ENCODE results near the gene CAB39. TPM values are rescaled to one million over a fixed set of nuclear protein-coding genes. Genes with fewer than 3 reads are reported as not detected.

The CAB39 gene
- total and polyA plus RNA-seq, 2 donors (not counting 3 experiments of a cell fraction or from before 2014, with no cell fraction given), result 25.7 to 53.7 TPM

GRCh38 chr2:230748087-230748486, 35.4 kb downstream of the CAB39 start:
- Histone ChIP-seq H3K9me3 (replicated peaks; ENCODE audit: control insufficient read depth, insufficient read depth, low read length) (no peaks in the 10 kb centered on the region), H3K4me2 (ENCODE audit: insufficient read depth, low read length) (no peak overlapping the region), H4K20me1 (replicated peaks; ENCODE audit: control insufficient read depth, extremely low read depth, insufficient read depth, low read length) (no peaks in the 10 kb centered on the region), H2AFZ (ENCODE audit: low read depth, low read length) (no peak overlapping the region), H3K9me1 (replicated peaks; ENCODE audit: control insufficient read depth, extremely low read depth, insufficient read depth, low read length) (no peaks in the 10 kb centered on the region), H3K27ac (ENCODE audit: insufficient read depth, low read depth, low read length) (no peak overlapping the region), H3K9ac (replicated peaks; ENCODE audit: extremely low read depth, insufficient read depth, low read length) (no peak overlapping the region), H3K4me3 (replicated peaks in 1 of 3; ENCODE audit: insufficient read depth in 1 of 3, low read depth in 1 of 3, low read length in 3 of 3) (no peak overlapping the region), H3K36me3 (ENCODE audit: control insufficient read depth in 2 of 2, extremely low read depth in 1 of 2, insufficient read depth in 2 of 2, low read length in 2 of 2) (peaks cover 0 to 3% of the 10 kb centered on the region in 2 experiments), H3K27me3 (ENCODE audit: control insufficient read depth in 2 of 2, insufficient read depth in 2 of 2, low read length in 2 of 2) (no peaks in the 10 kb centered on the region), H3K79me2 (ENCODE audit: control insufficient read depth, insufficient read depth, low read length) (peaks cover 83% of the 10 kb centered on the region), H3K4me1 (ENCODE audit: control insufficient read depth, extremely low read depth, insufficient read depth, low read length) (no peaks in the 10 kb centered on the region)
- BruUV-seq (replicated peaks), result no TSS peak
- POLR2A ChIA-PET, result no interaction called here
- DNase-seq (ENCODE audit: low read depth, low spot score) (no peak), FAIRE-seq (no peak)
- peak; percentile 15 for TF ChIP-seq GATA2 (IDR thresholded peaks at IDR 0.05; ENCODE audit: insufficient read depth, insufficient read length, low read depth, low read length)
- TF ChIP-seq CTCF (IDR thresholded peaks at IDR 0.05; ENCODE audit: extremely low read depth in 1 of 2, insufficient read depth in 1 of 2, low read depth in 1 of 2, low read length in 2 of 2), result no peak
- dilution Hi-C loops (cut with MboI; ENCODE audit: extremely low pct_ligation_motif_present, low sequenced_read_pairs) (no loop called here), intact Hi-C loops (cut with micrococcal nuclease) (no loop called here)
- CTCF ChIA-PET, result interaction anchor here (1.0 kb wide), 1 partner anchor 9 kb away, joined by 3 read pairs; no protein-coding TSS in a partner anchor

- POLR2A ChIA-PET, result interaction anchor here (0.6 kb wide), 1 partner anchor 7 kb away, joined by 3 read pairs; no protein-coding TSS in a partner anchor
Measured at GRCh38 chr2:230749111-230749510, 36.5 kb downstream of the CAB39 start.

More at GRCh38 chr2:230749111-230749510, 36.5 kb downstream of the CAB39 start:
- H3K27ac ChIP-seq (ENCODE audit: insufficient read depth, low read depth, low read length), result no peak overlapping the region
- no peaks in the 10 kb centered on the region for H3K9me3 ChIP-seq (replicated peaks; ENCODE audit: control insufficient read depth, insufficient read depth, low read length)
- dilution Hi-C loops (cut with MboI; ENCODE audit: extremely low pct_ligation_motif_present, low sequenced_read_pairs), result no loop called here
- H3K79me2 ChIP-seq (ENCODE audit: control insufficient read depth, insufficient read depth, low read length), result peaks cover 87% of the 10 kb centered on the region
- intact Hi-C loops (cut with micrococcal nuclease), result loop anchor here (1.0 kb wide), 1 partner anchor 8 kb away; no protein-coding TSS in a partner anchor
- H3K36me3 ChIP-seq (ENCODE audit: control insufficient read depth in 2 of 2, extremely low read depth in 1 of 2, insufficient read depth in 2 of 2, low read length in 2 of 2), result peaks cover 0 to 3% of the 10 kb centered on the region in 2 experiments
- TF ChIP-seq MAX (IDR thresholded peaks at IDR 0.05; ENCODE audit: insufficient read depth, insufficient read length), result no peak
- no peak for TF ChIP-seq CTCF (IDR thresholded peaks at IDR 0.05; ENCODE audit: extremely low read depth in 1 of 2, insufficient read depth in 1 of 2, low read depth in 1 of 2, low read length in 2 of 2)
- TF ChIP-seq POLR2AphosphoS5 (IDR thresholded peaks at IDR 0.05; ENCODE audit: insufficient read depth, low read depth, low read length), result no peak
- TF ChIP-seq GATA2 (IDR thresholded peaks at IDR 0.05; ENCODE audit: insufficient read depth, insufficient read length, low read depth, low read length), result no peak
- TF ChIP-seq FOS (IDR thresholded peaks at IDR 0.05; ENCODE audit: borderline replicate concordance, insufficient read depth, low read length), result no peak
- TF ChIP-seq MYC (IDR thresholded peaks at IDR 0.05; ENCODE audit: low read depth, low read length), result no peak
- TF ChIP-seq POLR2A (IDR thresholded peaks at IDR 0.05; ENCODE audit: low read depth, low read length), result no peak
- TF ChIP-seq JUN (IDR thresholded peaks at IDR 0.05; ENCODE audit: borderline replicate concordance, insufficient read depth, insufficient read length, low read depth), result no peak
- CTCF ChIA-PET, result no interaction called here
- DNase-seq (ENCODE audit: low read depth, low spot score), result no peak
- no peaks in the 10 kb centered on the region for H3K27me3 ChIP-seq (ENCODE audit: control insufficient read depth in 2 of 2, insufficient read depth in 2 of 2, low read length in 2 of 2)
- no peak overlapping the region for H3K4me3 ChIP-seq (replicated peaks in 1 of 3; ENCODE audit: insufficient read depth in 1 of 3, low read depth in 1 of 3, low read length in 3 of 3)
- no peaks in the 10 kb centered on the region for H3K4me1 ChIP-seq (ENCODE audit: control insufficient read depth, extremely low read depth, insufficient read depth, low read length)
- no peak overlapping the region for H3K4me2 ChIP-seq (ENCODE audit: insufficient read depth, low read length)
- FAIRE-seq, result no peak
- H3K9ac ChIP-seq (replicated peaks; ENCODE audit: extremely low read depth, insufficient read depth, low read length), result no peak overlapping the region
- H4K20me1 ChIP-seq (replicated peaks; ENCODE audit: control insufficient read depth, extremely low read depth, insufficient read depth, low read length), result no peaks in the 10 kb centered on the region
- H3K9me1 ChIP-seq (replicated peaks; ENCODE audit: control insufficient read depth, extremely low read depth, insufficient read depth, low read length), result no peaks in the 10 kb centered on the region
- no TSS peak for BruUV-seq (replicated peaks)
- no peak overlapping the region for H2AFZ ChIP-seq (ENCODE audit: low read depth, low read length)

All from endothelial cell of umbilical vein (primary cell).